GM12891 (cell line): ENCODE data around the gene BGLAP.

ENCODE experiments used
- PAX5 ChIP-seq: IDR thresholded peaks from 2 replicates; pipeline ENCODE4 v1.6.1; 2011; ENCODE audit warnings: low read length, moderate library complexity, mild to moderate bottlenecking; ENCODE audit not compliant: insufficient read depth, severe bottlenecking
- POLR2A ChIP-seq: IDR thresholded peaks from 2 replicates; pipeline ENCODE4 v1.6.1; 2011; ENCODE audit warnings: low read depth, low read length, control low read depth
- POLR2AphosphoS5 ChIP-seq: IDR thresholded peaks from 2 replicates; pipeline ENCODE4 v1.6.1; 2011; ENCODE audit warnings: low read depth, low read length, control low read depth
- POU2F2 ChIP-seq: IDR thresholded peaks from 2 replicates; pipeline ENCODE4 v1.6.1; 2011; ENCODE audit warnings: low read depth, mild to moderate bottlenecking, control low read depth, low read length, moderate library complexity
- SPI1 ChIP-seq: IDR thresholded peaks from 2 replicates; pipeline ENCODE4 v1.6.1; 2011; ENCODE audit warnings: low read depth, low read length, control low read depth
- TAF1 ChIP-seq: IDR thresholded peaks from 2 replicates; pipeline ENCODE4 v1.6.1; 2011; ENCODE audit warnings: low read depth, low read length, control low read depth

GRCh38 chr1:156214024-156214748 is 27.8 kb upstream of the BGLAP start:
- TF ChIP-seq POLR2AphosphoS5: no peak
- no peak for TF ChIP-seq POU2F2
- no peak for TF ChIP-seq POLR2A
- no peak for TF ChIP-seq TAF1
- no peak for TF ChIP-seq SPI1
- no peak for TF ChIP-seq PAX5
